Measurements from ENCODE around the gene ACE2.

DNA sequence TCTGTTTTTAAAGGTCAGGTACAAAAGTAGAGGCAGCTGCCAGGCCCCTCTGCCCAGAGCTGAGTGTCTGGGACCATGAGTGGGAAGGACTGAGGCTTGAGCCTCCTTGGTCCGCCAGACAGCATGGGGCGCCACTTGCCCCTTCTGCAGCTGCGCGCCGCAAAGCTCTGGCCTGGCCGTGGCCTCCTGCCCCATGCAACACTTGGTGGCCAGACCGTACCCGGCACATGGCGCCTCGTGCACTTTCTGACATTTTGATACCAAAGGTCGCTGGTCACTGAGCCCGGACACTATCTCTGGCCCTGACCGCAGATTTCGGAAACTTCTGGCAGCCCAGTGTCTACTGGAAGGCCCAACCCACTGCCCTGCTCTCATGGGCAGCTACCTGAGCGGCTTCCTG, 45.3 kb upstream of the ACE2 start:
- TF ChIP-seq ZNF121 (CRISPR knock-in tag; IDR thresholded peaks at IDR 0.05) (no peak), MLX (CRISPR knock-in tag; IDR thresholded peaks at IDR 0.05) (no peak), ESRRA (CRISPR knock-in tag; IDR thresholded peaks at IDR 0.05; ENCODE audit: borderline replicate concordance) (no peak), ZNF281 (CRISPR knock-in tag; IDR thresholded peaks at IDR 0.05) (no peak), MAX (CRISPR knock-in tag; IDR thresholded peaks at IDR 0.05) (no peak), E2F1 (CRISPR knock-in tag; IDR thresholded peaks at IDR 0.05) (no peak), ZNF532 (CRISPR knock-in tag; IDR thresholded peaks at IDR 0.05; ENCODE audit: borderline replicate concordance) (no peak), STAT6 (CRISPR knock-in tag; conservative IDR thresholded peaks at IDR 0.05; ENCODE audit: low read depth) (no peak)
- TF ChIP-seq, protein P1, sequence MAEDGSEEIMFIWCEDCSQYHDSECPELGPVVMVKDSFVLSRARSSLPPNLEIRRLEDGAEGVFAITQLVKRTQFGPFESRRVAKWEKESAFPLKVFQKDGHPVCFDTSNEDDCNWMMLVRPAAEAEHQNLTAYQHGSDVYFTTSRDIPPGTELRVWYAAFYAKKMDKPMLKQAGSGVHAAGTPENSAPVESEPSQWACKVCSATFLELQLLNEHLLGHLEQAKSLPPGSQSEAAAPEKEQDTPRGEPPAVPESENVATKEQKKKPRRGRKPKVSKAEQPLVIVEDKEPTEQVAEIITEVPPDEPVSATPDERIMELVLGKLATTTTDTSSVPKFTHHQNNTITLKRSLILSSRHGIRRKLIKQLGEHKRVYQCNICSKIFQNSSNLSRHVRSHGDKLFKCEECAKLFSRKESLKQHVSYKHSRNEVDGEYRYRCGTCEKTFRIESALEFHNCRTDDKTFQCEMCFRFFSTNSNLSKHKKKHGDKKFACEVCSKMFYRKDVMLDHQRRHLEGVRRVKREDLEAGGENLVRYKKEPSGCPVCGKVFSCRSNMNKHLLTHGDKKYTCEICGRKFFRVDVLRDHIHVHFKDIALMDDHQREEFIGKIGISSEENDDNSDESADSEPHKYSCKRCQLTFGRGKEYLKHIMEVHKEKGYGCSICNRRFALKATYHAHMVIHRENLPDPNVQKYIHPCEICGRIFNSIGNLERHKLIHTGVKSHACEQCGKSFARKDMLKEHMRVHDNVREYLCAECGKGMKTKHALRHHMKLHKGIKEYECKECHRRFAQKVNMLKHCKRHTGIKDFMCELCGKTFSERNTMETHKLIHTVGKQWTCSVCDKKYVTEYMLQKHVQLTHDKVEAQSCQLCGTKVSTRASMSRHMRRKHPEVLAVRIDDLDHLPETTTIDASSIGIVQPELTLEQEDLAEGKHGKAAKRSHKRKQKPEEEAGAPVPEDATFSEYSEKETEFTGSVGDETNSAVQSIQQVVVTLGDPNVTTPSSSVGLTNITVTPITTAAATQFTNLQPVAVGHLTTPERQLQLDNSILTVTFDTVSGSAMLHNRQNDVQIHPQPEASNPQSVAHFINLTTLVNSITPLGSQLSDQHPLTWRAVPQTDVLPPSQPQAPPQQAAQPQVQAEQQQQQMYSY (CRISPR knock-in tag; IDR thresholded peaks at IDR 0.05) = no peak
- TF ChIP-seq, protein P2, sequence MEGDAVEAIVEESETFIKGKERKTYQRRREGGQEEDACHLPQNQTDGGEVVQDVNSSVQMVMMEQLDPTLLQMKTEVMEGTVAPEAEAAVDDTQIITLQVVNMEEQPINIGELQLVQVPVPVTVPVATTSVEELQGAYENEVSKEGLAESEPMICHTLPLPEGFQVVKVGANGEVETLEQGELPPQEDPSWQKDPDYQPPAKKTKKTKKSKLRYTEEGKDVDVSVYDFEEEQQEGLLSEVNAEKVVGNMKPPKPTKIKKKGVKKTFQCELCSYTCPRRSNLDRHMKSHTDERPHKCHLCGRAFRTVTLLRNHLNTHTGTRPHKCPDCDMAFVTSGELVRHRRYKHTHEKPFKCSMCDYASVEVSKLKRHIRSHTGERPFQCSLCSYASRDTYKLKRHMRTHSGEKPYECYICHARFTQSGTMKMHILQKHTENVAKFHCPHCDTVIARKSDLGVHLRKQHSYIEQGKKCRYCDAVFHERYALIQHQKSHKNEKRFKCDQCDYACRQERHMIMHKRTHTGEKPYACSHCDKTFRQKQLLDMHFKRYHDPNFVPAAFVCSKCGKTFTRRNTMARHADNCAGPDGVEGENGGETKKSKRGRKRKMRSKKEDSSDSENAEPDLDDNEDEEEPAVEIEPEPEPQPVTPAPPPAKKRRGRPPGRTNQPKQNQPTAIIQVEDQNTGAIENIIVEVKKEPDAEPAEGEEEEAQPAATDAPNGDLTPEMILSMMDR (IDR thresholded peaks at IDR 0.05) = no peak
